HG03066 (cell line): ENCODE data around the gene GJE1.

Experiments used
- ATAC-seq: cut with Tn5 transposase; IDR thresholded peaks from one replicate; pipeline ENCODE4 v1.9.1; 2021; ENCODE audit warnings: low read depth; ENCODE audit not compliant: unreplicated experiment

The GJE1 gene

GRCh38 chr6:142162780-142163179 lies 30.1 kb downstream of the GJE1 start:
- no peak for ATAC-seq

- no peak for ATAC-seq
These were observed 32.5 kb downstream of the GJE1 start for GRCh38 chr6:142165227-142165626.

GRCh38 chr6:142167071-142167470 lies 34.3 kb downstream of the GJE1 start:
- no peak for ATAC-seq

GRCh38 chr6:142167486-142167885 lies 34.8 kb downstream of the GJE1 start:
- ATAC-seq: no peak

- no peak for ATAC-seq
These were observed 38.6 kb downstream of the GJE1 start for GRCh38 chr6:142171351-142171750.

GRCh38 chr6:142172758-142173157 lies 40.0 kb downstream of the GJE1 start:
- no peak for ATAC-seq

- ATAC-seq: no peak
These were observed 41.3 kb downstream of the GJE1 start for GRCh38 chr6:142173980-142174379.

- ATAC-seq: no peak
These were observed 42.0 kb downstream of the GJE1 start for GRCh38 chr6:142174703-142175102.

- ATAC-seq: no peak
These were observed 45.4 kb downstream of the GJE1 start for GRCh38 chr6:142178129-142178528.

- no peak for ATAC-seq
These were observed 49.3 kb downstream of the GJE1 start for GRCh38 chr6:142182004-142182403.

- ATAC-seq: no peak
These were observed 50.6 kb downstream of the GJE1 start for GRCh38 chr6:142183351-142183750.

GRCh38 chr6:142184307-142184706 lies 51.6 kb downstream of the GJE1 start:
- ATAC-seq: no peak
